Activated gamma-delta T cell (primary cell): ENCODE results near the gene IFRD1.

ENCODE experiments used
- DNase-seq: peaks from one replicate; lab custom pipeline; 2025; lab: John Stamatoyannopoulos, UW

The IFRD1 gene

GRCh38 chr7:112487457-112488263 lies 37.4 kb downstream of the IFRD1 start:
- DNase-seq: no peak

- no peak for DNase-seq
Observed at GRCh38 chr7:112488264-112488552, 37.9 kb downstream of the IFRD1 start.

GRCh38 chr7:112492186-112492585 lies 41.9 kb downstream of the IFRD1 start:
- DNase-seq: no peak

DNA sequence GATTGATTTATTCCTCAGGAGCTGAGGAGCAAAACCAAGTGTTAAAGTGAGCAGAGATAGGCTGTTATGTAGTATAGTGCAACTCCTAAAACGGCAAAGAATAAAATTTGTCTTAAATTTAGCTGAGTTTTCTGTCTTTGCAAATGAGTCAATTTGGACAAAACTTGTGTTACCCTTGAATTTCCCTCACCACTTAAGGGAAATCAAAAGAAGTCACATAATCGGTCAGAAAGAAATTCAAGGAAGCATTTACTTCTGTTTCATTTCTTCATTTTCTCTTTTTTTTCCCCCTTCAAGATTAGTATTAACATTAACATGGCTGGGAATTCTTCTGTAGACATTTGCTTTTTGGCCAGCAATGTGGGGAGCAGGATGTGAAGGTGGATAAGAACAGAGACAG lies 44.4 kb downstream of the IFRD1 start:
- DNase-seq: no peak

DNA sequence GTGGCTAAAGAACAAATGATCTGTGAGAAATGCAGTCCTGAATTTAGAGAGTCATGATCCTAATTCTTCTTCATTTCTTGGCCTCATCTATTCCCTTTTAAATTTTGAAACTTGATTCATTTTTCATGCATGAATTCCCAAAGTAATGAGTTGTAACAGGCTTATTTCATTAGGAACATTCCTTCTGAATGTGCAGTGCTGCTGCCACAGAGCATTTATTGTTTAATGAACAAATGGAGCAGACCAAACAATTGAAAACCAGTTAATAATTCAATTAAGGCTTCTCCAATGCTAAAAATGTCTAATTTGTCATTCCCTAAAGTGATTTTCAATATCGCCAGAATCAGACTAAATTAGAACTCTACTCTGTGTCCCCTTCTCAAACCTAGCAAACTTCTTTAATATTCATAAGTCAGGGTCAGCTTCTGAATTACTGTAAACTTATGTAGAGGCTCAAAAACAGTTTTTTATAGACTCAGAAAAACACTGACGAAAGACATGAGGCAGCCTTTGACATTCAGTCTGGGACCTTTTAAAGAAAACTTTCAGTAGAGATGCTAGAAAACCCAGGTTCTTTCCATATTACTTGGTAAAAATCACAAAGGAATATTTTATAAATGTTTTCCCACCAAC lies 45.0 kb downstream of the IFRD1 start:
- no peak for DNase-seq

DNA sequence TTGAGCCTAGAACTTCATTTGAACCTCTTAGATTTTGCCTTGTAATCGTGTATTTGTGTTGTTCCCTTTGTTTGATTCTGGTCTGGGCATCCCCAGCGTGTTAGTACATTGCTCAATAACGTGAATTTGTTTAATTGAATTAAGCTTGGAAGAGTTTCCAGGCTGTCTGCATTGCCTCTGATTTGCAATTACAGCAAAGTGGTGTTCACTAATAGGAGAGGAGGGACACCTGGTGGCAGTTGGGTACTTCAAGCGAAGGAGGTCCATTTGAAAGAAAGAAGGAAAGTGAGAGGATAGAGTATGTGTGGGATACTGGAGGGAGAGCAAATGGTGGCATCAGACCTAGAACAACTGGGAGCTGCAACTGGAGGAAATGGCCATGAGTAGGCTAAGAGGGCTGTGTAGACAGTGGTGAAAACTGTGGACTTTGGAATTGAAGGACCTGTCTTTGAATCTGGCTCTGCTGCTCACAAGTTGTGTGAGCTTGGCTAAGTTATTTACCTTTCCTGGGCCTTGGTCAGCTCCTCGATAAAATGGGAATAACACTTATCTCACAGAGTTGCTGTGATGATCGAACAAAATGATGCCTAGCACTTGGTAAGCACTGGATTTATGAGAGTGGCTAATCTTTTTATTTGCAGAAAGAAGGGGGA lies 45.7 kb downstream of the IFRD1 start:
- no peak for DNase-seq

DNA sequence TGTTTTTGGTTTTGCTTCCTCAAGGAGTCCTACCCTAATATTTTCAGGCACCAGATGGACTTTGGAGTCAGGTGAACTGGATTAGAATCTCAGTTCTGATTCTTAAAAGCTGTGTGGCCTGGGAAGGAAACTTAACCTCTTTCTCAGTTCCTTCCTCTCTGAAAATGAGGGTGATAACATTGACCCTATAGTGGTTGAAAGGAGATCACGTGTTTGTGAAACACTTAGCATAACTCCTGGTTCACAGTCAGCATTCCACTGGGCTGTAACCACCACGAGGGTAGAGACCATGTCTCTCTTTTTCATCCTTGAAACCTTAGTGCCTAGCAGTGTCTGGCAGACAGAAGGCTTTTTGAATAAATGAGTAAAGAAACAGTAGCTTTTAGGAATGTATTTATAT lies 47.2 kb downstream of the IFRD1 start:
- no peak for DNase-seq

DNA sequence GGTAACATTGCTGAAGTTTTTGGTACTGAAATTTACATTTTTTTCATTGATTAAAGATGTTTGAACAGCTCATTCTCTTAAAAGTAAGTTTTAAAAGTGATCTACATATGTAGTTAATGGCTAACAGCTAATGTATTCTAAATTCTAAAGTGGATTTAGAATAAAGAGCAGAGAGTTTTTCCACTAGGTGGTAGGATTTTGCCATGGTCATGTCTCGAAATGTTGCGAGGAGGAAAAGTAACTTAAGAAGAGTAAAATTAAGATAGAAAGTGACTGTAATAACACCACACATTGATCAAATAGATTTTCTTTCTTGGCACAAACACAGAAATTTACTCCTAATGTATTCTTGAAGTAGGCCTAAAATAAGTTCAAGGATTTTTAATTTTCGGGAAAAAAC lies 50.4 kb downstream of the IFRD1 start:
- no peak for DNase-seq

GRCh38 chr7:112501801-112502503 lies 51.7 kb downstream of the IFRD1 start:
- no peak for DNase-seq

- no peak for DNase-seq
Observed at GRCh38 chr7:112502700-112503099, 52.4 kb downstream of the IFRD1 start.

DNA sequence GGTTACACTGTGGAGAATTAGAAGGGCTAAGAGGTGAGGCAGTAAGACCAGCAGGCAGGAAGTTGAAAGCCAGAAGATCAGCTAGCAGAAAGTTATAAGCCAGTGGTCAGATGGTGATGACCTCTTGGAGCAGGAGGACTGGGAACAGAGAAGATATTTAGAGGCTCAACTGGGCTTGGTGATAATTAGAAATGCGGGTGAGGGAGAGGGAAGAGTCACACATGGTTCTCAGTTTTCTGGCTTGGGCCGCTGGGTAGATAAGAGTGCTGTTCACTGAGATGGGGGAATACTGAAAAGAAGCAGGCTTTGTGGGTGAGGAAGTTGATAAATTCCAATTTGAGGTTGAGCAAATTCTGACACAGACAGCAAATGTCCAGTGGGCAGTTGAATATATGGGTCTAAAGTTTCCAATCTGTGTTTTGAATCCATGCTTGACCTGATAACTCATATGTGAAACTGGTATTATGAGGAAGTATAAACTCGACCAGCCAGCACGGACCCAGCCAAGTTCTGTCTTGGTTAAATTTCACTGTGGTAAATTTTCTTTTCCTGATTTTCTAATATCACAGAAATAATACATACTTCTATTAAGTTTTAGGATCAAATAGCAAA lies 53.2 kb downstream of the IFRD1 start:
- DNase-seq: no peak

GRCh38 chr7:112504093-112504695 lies 53.9 kb downstream of the IFRD1 start:
- no peak for DNase-seq

DNA sequence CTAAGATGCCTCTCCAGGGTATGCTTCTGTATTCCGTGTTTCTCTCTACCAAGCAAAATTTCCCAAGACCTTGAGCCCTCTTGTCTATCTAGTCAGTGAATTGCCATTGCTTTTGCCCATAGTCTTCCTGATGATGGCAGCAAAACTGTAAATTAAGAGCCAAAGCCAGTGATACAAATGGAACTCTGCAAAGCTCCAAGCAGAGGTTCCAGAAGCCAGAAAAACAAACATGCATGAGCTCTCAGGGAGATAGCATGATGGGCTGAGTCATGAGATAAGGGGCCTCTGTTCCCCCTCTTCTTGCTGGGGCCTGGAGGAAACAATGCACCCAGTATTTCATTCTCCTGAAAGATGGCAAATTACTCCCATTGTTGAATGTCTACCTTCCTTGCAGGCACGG lies 55.2 kb downstream of the IFRD1 start:
- no peak for DNase-seq

DNA sequence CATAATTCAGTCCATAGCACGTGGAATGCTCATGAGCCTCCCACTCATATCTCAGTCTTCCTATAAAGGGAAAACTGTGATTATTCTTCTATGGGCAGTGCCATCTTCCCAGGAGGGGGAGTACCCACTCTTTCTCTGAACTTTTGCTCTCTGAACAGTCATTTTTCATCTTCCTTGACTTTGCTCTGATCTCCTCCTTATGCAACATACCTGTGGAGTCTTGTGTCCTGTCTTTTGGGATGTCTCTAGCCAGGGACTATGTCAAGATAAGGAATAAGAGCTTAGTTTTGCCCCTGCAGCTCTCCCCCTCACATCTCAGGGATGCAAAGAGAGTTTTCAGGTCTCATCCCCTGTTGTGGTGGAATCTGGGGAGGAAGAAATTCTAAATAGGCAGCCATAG lies 58.1 kb downstream of the IFRD1 start:
- no peak for DNase-seq

DNA sequence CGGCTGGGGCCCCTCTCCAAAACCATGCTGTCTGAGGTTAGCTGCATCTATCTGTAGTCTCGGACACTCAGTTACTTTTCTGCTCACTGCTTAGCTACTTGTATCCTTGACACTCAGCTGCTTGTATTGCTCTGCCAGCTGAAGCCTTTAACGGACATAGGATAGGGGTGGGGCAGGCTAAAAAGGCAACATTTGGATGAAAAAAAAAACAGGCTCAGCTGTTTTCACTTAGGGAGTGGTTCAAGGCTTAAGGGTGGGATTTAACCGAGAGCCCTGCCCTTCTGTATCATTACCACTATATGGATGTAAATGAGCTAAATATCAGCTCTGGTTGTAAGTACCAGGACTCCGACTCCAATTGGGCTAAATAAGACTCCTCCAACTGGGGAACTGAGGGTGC lies 59.1 kb downstream of the IFRD1 start:
- DNase-seq: no peak

GRCh38 chr7:112510001-112510742 lies 59.9 kb downstream of the IFRD1 start:
- no peak for DNase-seq

- DNase-seq: no peak
Observed at GRCh38 chr7:112510743-112511110, 60.5 kb downstream of the IFRD1 start.

DNA sequence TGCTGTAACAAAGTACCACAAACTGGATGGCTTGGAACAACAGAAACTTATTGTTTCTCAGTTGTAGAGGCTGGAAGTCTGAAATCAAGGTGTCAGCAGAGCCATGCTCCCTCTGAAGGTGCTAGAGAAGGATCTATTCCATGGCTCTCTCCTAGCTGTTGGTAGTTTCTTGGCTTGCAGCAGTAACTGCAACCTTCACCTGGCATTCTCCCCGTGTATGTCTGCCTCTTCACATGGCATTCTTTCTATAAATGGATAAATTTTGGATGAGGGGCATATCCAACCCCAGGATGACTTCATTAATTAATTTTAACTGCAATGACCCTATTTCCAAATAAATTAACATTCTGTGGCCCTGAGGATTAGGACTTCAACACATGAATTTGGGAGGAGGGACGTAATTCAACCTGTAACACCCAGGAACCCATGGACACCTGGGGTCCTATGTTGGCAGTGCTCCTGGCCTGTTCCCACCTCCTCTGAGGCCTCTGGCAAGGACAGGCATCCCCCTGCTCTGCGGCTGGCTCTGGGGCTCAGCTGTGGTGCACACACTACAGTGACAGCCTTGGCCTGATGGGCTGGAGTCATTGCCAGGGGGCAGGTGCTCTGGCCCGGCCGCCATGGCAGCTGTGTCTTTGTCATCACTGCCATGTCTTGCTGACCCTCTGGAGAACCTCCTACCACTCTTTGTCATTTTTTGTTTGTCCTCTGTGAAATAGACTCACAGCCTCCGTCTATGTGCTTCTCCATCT lies 61.4 kb downstream of the IFRD1 start:
- no peak for DNase-seq

GRCh38 chr7:112512451-112513210 lies 62.4 kb downstream of the IFRD1 start:
- DNase-seq: no peak

GRCh38 chr7:112515989-112516388 lies 65.7 kb downstream of the IFRD1 start:
- DNase-seq: no peak
